K562 (cell line): ENCODE measurements around the gene PIP5KL1. TPM values are rescaled to one million over a fixed set of nuclear protein-coding genes. Genes with fewer than 3 reads are reported as not detected.

Source experiments
- ATAC-seq: fragments of 200-7000 bp; cut with Tn5 transposase; 3 replicates; pipeline ENCODE4 v1.9.1; 2020; ENCODE audit warnings: moderate library complexity
- BruUV-seq: library from RNA; stranded (reverse); fragments of 400-500 nt; replicated peaks from 2 replicates; lab custom pipeline; 2021; lab: Mats Ljungman, UMichigan
- CTCF ChIA-PET: fragments of 300-600 bp; formaldehyde crosslinking; extraction: SDS; loops from one replicate; lab custom pipeline; 2021; ENCODE audit warnings: low intra/inter-chr PET ratio; lab: Yijun Ruan, JAX
- POLR2A ChIA-PET: fragments of 300-600, 350-650 bp; sonication (Branson Sonifier 250); formaldehyde crosslinking; extraction: SDS; loops from one replicate; lab custom pipeline; 2021; ENCODE audit warnings: antibody characterized with exemption, inconsistent platforms; lab: Yijun Ruan, JAX
- DNase-seq, 4 experiments: peaks; one replicate each; pipeline versions ENCODE4 v3.0.0 to v3.0.0-alpha.2; 2011 to 2018; ENCODE audit warnings: low spot score in 3 of 4, mixed read lengths in 3 of 4; ENCODE audit errors: extremely low read depth in 1 of 4
- FAIRE-seq: peaks from 2 replicates; lab custom pipeline; 2011; peaks lifted over from hg19 to GRCh38; lab: Jason Lieb, UNC
- H2AFZ ChIP-seq: 2 replicates; pipeline ENCODE4 v1.6.0; 2011; ENCODE audit warnings: low read depth, low read length, control low read depth, inconsistent platforms
- H3K27ac ChIP-seq: fragments of 200-600 bp; 3 replicates; pipeline ENCODE4 v1.8.0; 2011; ENCODE audit warnings: low read depth, mild to moderate bottlenecking, control low read depth, inconsistent platforms, low read length, moderate library complexity, mixed read lengths; ENCODE audit errors: extremely low read depth
- H3K27me3 ChIP-seq, 2 experiments: fragments of 300-600 bp in 1 of 2; 2 replicates in 1 of 2; 3 replicates in 1 of 2; pipeline versions ENCODE4 v1.6.0 to v1.8.0; 2011; ENCODE audit warnings: inconsistent platforms in 2 of 2, low read length in 2 of 2, mild to moderate bottlenecking in 1 of 2, mixed read lengths in 1 of 2, moderate library complexity in 1 of 2; ENCODE audit not compliant: control insufficient read depth in 2 of 2, insufficient read depth in 2 of 2
- H3K36me3 ChIP-seq: fragments of 300-600 bp; 3 replicates; pipeline ENCODE4 v1.8.0; 2011; ENCODE audit warnings: mild to moderate bottlenecking, low read length, inconsistent platforms; ENCODE audit not compliant: control insufficient read depth, insufficient read depth
- H3K4me1 ChIP-seq, 2 experiments: fragments of 200-600 bp in 1 of 2; replicated peaks in 1 of 2; 2 replicates in 1 of 2; 3 replicates in 1 of 2; pipeline versions ENCODE4 v1.5.1 to v1.8.0; 2011; ENCODE audit warnings: inconsistent platforms in 2 of 2, low read length in 2 of 2, mild to moderate bottlenecking in 1 of 2, mixed read lengths in 1 of 2, moderate library complexity in 1 of 2; ENCODE audit not compliant: control insufficient read depth in 2 of 2, insufficient read depth in 2 of 2
- H3K4me2 ChIP-seq: 2 replicates; pipeline ENCODE4 v1.6.1; 2011; ENCODE audit warnings: low read length, control low read depth, inconsistent platforms, mixed read lengths; ENCODE audit not compliant: insufficient read depth
- H3K4me3 ChIP-seq: fragments of 200-600 bp; sonication (generic), shearing (Covaris generic); 2 replicates; pipeline ENCODE4 v1.5.1; 2016; ENCODE audit warnings: control low read depth, inconsistent platforms
- H3K79me2 ChIP-seq: fragments of 200-600 bp; 3 replicates; pipeline ENCODE4 v1.8.0; 2011; ENCODE audit warnings: low read length, inconsistent platforms; ENCODE audit not compliant: control insufficient read depth, insufficient read depth
- H3K9ac ChIP-seq, 2 experiments: 2 replicates each; pipeline versions ENCODE4 v1.6.0 to v1.6.1; 2011; ENCODE audit warnings: low read depth in 2 of 2, low read length in 2 of 2, control low read depth in 1 of 2, inconsistent platforms in 1 of 2, mild to moderate bottlenecking in 1 of 2, mixed read lengths in 1 of 2; ENCODE audit not compliant: insufficient read depth in 1 of 2
- H3K9me1 ChIP-seq: one replicate; pipeline ENCODE4 v1.6.0; 2011; ENCODE audit warnings: inconsistent platforms, mild to moderate bottlenecking, low read length, moderate library complexity; ENCODE audit not compliant: control insufficient read depth, insufficient read depth
- H3K9me3 ChIP-seq: replicated peaks from 2 replicates; pipeline ENCODE4 v1.5.1; 2011; ENCODE audit warnings: low read depth, low read length, inconsistent platforms; ENCODE audit not compliant: control insufficient read depth, insufficient read depth
- H4K20me1 ChIP-seq: replicated peaks from 2 replicates; pipeline ENCODE4 v1.6.1; 2011; ENCODE audit warnings: low read length, inconsistent platforms, mixed read lengths; ENCODE audit not compliant: control insufficient read depth, insufficient read depth
- ESRRA ChIP-seq: fragments of 450-650 bp; IDR thresholded peaks from 2 replicates; pipeline ENCODE4 v1.6.1; 2014; ENCODE audit warnings: low read depth, mild to moderate bottlenecking, moderate library complexity, borderline replicate concordance
- MTA2 ChIP-seq: fragments of 450-650 bp; IDR thresholded peaks from 2 replicates; pipeline ENCODE4 v1.6.1; 2016; ENCODE audit warnings: low read depth
- RBFOX2 ChIP-seq: fragments of 200-400 bp; formaldehyde crosslinking; IDR thresholded peaks from 2 replicates; pipeline ENCODE4 v1.6.1; 2017; ENCODE audit warnings: low read depth, mild to moderate bottlenecking, low read length, moderate library complexity
- SIN3A ChIP-seq, 2 experiments: fragments of 150-350 bp in 1 of 2; IDR thresholded peaks; 2 replicates each; pipeline ENCODE4 v1.6.1; 2011 to 2016; ENCODE audit warnings: borderline replicate concordance in 2 of 2, low read depth in 2 of 2, low read length in 2 of 2, mild to moderate bottlenecking in 2 of 2, moderate library complexity in 2 of 2; ENCODE audit not compliant: control insufficient read depth in 1 of 2
- ZNF217 ChIP-seq: sonication (generic); formaldehyde crosslinking; IDR thresholded peaks from 2 replicates; pipeline ENCODE4 v1.8.0; 2022; ENCODE audit warnings: mild to moderate bottlenecking, missing genetic modification reagents
- WGBS: fragments of 100-300 bp; shearing (Covaris generic); methylation state at CpG from one replicate; pipeline ENCODE4 v1.1.6; 2016; ENCODE audit warnings: low coverage, mixed read lengths; ENCODE audit not compliant: insufficient coverage; ENCODE audit errors: missing lambda C conversion rate; 5-methylcytosine and 5-hydroxymethylcytosine counted together
- in situ Hi-C: fragments of 300-500 bp; cut with MboI; formaldehyde crosslinking; loops from 4 replicates; pipeline ENCODE4 v1.15.0; 2018; ENCODE audit warnings: inconsistent platforms, mixed read lengths
- intact Hi-C: fragments of 100-400 bp; cut with micrococcal nuclease; formaldehyde crosslinking; loops from 2 replicates; pipeline ENCODE4 v1.14.2; 2022
- polyA plus RNA-seq, 8 experiments: library from polyadenylated mRNA; depleted of rRNA in 4 of 8; stranded (reverse) in 5 of 8; unstranded in 3 of 8; fragments of >200 nt; fragmentation: Nextera tagmentation in 2 of 8; fragmentation: Illumina TruSeq in 1 of 8; extraction: Ambion mirVana in 2 of 8; extraction: Trizol in 1 of 8; gene quantifications; 2 replicates each; pipeline versions ENCODE4 v1.2.1 to v1.2.3, GENCODE V29; 2011 to 2014; ENCODE audit warnings: inconsistent platforms in 1 of 8, missing spikeins in 1 of 8
- total RNA-seq, 7 experiments: library from RNA; depleted of rRNA in 6 of 7; stranded (reverse); fragments of >200 nt in 6 of 7; fragmentation: Illumina TruSeq in 2 of 7; extraction: Trizol in 2 of 7; gene quantifications; 2 replicates each; pipeline versions ENCODE4 v1.2.1 to v1.2.3, GENCODE V29; 2011 to 2021; ENCODE audit warnings: low replicate concordance in 1 of 7
- TF ChIP-seq, protein P1 (sequence below): fragments of 450-650 bp; IDR thresholded peaks from one replicate; pipeline ENCODE4 v1.6.1; 2018; ENCODE audit warnings: mild to moderate bottlenecking, moderate library complexity; ENCODE audit not compliant: partially characterized antibody

Gene PIP5KL1
- total and polyA plus RNA-seq, 9 of the 15 experiments (the other 6 are each of a cell fraction or from before 2014, with no cell fraction given) = 0.18 to 4.8 (median 1.2) TPM

DNA sequence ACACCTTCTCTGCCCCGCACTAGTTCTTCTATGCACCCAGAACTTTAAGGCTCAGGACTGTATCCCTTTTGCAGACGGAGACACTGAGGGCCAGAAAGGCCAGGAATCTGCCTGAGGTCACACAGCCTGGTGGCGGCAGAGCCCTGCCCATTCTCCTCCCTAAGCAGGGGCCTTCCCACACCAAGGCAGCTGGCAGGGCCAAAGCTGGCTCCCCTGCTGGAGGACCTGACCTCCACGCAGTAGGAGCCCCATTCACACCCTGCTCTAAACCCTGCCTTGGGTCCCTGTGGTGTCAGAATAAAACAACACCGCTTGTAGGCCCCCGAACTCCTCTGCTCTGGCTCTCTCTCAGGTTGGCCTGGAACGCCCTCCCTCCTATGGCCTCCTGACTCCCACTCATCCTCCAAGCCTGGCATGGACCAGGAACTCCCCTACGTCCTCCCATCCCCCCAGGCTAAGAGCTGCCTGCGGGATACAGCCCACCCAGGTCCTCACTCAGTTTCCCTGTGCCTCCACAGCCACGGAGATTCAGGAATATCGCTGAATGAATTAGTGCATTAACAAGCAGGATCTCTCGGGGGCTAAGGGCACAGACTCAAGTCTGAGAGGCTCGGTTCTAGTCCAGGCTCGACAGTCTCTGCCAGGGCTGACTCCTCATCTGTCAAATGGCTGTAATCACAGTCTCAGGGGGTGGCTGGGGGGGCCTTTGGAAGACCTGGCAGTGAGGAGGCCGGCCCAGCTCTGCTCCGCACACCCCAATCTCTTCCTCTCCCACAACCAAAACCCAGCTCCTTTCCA is 34.0 kb downstream of the PIP5KL1 start:
- WGBS = 82% methylated on average over 16 of the region's 16 CpGs
- no peak for ATAC-seq
- no TSS peak for BruUV-seq
- H3K4me2 ChIP-seq = peak overlapping the region; percentile 51
- TF ChIP-seq ZNF217 (CRISPR knock-in tag) = no peak
- peak; percentile 13; the same call in 1 of the 2 replicates for TF ChIP-seq RBFOX2
- TF ChIP-seq, protein P1, sequence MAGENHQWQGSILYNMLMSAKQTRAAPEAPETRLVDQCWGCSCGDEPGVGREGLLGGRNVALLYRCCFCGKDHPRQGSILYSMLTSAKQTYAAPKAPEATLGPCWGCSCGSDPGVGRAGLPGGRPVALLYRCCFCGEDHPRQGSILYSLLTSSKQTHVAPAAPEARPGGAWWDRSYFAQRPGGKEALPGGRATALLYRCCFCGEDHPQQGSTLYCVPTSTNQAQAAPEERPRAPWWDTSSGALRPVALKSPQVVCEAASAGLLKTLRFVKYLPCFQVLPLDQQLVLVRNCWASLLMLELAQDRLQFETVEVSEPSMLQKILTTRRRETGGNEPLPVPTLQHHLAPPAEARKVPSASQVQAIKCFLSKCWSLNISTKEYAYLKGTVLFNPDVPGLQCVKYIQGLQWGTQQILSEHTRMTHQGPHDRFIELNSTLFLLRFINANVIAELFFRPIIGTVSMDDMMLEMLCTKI = no peak
- no peak for TF ChIP-seq ESRRA
- TF ChIP-seq MTA2 = no peak
- TF ChIP-seq SIN3A (IDR thresholded peaks at IDR 0.05; ENCODE audit: borderline replicate concordance in 2 of 2, control insufficient read depth in 1 of 2, low read depth in 2 of 2, low read length in 2 of 2) = no peak
- peaks cover 11 to 37% of the 10 kb centered on the region in 2 experiments for H3K4me1 ChIP-seq
- H3K79me2 ChIP-seq = peaks cover 27% of the 10 kb centered on the region
- no peak overlapping the region; the same call in 1 of the 2 replicates for H3K4me3 ChIP-seq
- peak overlapping the region; percentile 58 for H3K27ac ChIP-seq
- H4K20me1 ChIP-seq = no peaks in the 10 kb centered on the region; the same call in 1 of the 2 replicates
- H3K9ac ChIP-seq = peak overlapping the region in 1 of 2 experiments; percentile 84; a peak in 2 of 4 replicates
- no peak overlapping the region for H2AFZ ChIP-seq
- H3K9me3 ChIP-seq = peaks cover 4% of the 10 kb centered on the region
- peaks cover 52% of the 10 kb centered on the region for H3K36me3 ChIP-seq
- no peaks in the 10 kb centered on the region for H3K27me3 ChIP-seq
- CTCF ChIA-PET = no interaction called here
- no peaks in the 10 kb centered on the region for H3K9me1 ChIP-seq
- DNase-seq = no peak
- intact Hi-C loops (loop anchor here (2.0 kb wide), 1 partner anchor 20 kb away; the partner anchor contains the start of gene ST6GALNAC4), in situ Hi-C loops (no loop called here)
- no peak for FAIRE-seq
- POLR2A ChIA-PET = interaction anchor here (0.6 to 2.9 kb wide), 9 partner anchors 8 to 155 kb away, joined by 3 to 12 read pairs (median 3); no protein-coding TSS in a partner anchor
